NB4 (cell line): ENCODE data around the gene OR8D1.

Experiments used
- MYC ChIP-seq: IDR thresholded peaks from 2 replicates; pipeline ENCODE4 v1.6.1; 2011; ENCODE audit warnings: low read depth, low read length
- POLR2A ChIP-seq: IDR thresholded peaks from 2 replicates; pipeline ENCODE4 v1.6.1; 2011; ENCODE audit warnings: mild to moderate bottlenecking; ENCODE audit not compliant: insufficient read length; ENCODE audit errors: extremely low read depth
- TF ChIP-seq, protein P1 (sequence below): IDR thresholded peaks from one replicate; pipeline ENCODE4 v1.5.1; 2012; ENCODE audit warnings: low read depth, low read length
- TF ChIP-seq, protein P2 (sequence below): IDR thresholded peaks from 2 replicates; pipeline ENCODE4 v1.6.1; 2011; ENCODE audit warnings: low read depth, low read length

DNA sequence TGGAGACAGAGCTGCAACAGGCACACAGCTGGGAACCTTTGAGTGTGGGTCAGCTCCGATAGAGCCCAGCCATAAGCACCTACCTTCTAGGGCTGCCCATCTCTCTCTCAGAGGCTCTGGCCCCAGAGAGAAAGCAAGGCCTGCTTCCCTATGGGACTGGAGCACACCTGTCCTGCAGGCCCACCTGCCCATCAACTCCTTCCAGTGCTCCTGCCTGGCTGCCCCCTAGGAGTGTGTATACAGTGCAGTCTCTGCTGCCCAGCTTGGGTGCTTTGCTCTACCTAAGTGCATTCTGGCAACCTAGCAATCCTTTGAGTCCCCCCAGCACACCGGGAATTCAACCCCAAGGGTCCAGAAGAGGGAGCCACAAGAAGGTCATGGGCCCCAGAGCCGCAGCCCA, 36.5 kb downstream of the OR8D1 start:
- TF ChIP-seq, protein P1, sequence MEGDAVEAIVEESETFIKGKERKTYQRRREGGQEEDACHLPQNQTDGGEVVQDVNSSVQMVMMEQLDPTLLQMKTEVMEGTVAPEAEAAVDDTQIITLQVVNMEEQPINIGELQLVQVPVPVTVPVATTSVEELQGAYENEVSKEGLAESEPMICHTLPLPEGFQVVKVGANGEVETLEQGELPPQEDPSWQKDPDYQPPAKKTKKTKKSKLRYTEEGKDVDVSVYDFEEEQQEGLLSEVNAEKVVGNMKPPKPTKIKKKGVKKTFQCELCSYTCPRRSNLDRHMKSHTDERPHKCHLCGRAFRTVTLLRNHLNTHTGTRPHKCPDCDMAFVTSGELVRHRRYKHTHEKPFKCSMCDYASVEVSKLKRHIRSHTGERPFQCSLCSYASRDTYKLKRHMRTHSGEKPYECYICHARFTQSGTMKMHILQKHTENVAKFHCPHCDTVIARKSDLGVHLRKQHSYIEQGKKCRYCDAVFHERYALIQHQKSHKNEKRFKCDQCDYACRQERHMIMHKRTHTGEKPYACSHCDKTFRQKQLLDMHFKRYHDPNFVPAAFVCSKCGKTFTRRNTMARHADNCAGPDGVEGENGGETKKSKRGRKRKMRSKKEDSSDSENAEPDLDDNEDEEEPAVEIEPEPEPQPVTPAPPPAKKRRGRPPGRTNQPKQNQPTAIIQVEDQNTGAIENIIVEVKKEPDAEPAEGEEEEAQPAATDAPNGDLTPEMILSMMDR = no peak
- no peak for TF ChIP-seq POLR2A
- TF ChIP-seq, protein P2, sequence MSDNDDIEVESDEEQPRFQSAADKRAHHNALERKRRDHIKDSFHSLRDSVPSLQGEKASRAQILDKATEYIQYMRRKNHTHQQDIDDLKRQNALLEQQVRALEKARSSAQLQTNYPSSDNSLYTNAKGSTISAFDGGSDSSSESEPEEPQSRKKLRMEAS = no peak
- no peak for TF ChIP-seq MYC
